HG02610 (cell line): ENCODE data around the gene BST1.
"Not testable (repeated sequence)": the region's sequence is repeated elsewhere in the genome, so short reads cannot be mapped to it uniquely, and the experiment has no call there.

Experiments used
- ATAC-seq: cut with Tn5 transposase; IDR thresholded peaks from one replicate; pipeline ENCODE4 v1.9.1; 2021; ENCODE audit warnings: mild to moderate bottlenecking, moderate library complexity; ENCODE audit not compliant: unreplicated experiment

Gene BST1

DNA sequence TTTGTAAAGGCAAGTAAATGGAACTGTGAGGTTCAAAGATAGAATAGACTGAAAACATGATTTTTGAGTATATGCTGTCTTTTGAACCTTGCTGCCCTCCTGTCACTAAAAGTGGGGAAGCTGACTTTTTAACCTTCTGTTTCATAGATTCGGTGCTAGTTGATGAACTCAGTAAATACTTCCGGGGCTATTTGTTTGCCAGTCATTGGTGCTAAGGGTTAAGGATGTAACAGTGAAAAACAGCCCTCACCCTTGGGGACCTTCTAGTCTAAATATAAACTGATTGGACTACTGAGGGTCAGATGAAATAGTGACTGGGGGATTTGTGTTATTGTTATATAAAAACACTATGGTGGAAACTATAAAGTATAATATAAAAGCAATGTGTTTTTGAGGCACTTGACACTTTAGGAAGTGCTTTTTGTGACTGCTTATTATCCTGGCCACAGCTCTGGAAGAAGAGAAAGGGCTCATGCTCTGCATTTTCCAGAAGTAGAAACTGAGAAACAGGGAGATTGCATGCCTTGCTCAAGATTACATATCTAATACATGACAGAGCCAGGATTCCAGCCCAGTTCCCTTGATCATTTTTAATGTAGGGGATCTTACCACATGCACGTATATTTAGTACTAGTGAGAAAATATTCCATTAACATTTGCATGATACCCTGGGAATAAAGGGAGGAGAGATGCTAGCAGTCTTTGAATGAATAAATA, 3.9 kb downstream of the BST1 start:
- no peak for ATAC-seq

DNA sequence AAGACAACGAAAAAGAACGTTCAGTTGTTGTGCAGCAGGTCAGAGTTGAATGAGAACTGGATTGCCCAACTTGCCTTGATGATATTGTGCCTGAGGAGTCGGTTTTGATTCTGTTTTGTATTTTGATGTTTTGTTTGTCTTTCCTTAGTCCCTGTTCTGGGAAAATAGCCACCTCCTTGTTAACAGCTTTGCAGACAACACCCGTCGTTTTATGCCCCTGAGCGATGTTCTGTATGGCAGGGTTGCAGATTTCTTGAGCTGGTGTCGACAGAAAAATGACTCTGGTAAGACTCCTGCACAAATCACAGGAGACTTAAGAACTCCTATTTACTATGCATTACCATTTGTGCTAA, 4.5 kb downstream of the BST1 start:
- ATAC-seq, result no peak

DNA sequence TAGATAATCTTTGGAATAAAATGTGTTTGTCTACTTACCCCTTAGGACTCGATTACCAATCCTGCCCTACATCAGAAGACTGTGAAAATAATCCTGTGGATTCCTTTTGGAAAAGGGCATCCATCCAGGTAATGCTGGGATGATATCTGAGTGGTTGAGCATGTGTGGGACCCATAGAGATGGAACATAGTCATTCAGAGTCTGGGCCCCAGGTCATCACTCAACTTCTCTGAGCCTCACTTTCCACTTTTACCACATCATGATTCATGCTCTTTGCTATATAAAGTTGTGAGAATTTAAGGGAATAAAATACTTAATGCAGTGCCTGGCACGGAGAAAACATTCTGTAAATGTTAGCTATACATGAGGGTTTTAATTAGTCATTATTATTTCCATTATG, 8.9 kb downstream of the BST1 start:
- ATAC-seq, result no peak

DNA sequence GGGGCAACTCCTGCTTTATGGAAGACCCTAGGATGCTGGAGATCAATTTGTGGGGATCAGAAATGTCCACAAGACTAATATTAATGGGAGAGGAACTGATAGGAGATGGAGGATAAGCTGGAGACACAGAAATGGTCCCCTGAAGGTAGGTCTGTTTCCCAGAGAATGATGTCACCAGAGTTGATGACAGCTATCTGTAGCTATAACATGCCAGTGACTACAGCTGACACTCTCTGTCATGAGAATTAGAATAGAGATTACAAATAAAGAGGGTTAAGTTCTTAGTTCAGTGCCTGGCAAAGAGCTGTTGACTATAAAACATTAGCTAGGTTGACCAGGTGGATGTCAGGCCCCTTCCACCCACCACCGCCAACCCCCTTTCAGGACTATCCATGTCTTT, 9.3 kb downstream of the BST1 start:
- no peak for ATAC-seq

DNA sequence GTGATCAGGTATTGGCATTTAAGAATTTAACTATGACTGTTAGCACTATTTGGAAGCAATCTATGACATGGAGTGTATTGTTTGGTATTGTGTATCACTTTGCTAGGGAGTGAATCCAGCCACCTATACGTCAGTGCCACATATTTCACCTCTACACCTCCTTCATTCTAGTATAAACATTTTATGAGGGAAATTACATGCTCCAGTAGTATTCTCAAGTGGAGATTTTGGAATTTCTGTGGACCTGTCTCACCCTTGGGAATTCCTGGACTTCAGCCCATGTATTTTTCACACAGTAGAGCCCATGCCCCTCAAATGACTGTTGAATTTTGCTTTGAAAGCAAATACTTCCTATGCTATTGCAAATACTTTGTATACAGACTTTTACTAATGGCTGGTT, 11.3 kb downstream of the BST1 start:
- no peak for ATAC-seq

DNA sequence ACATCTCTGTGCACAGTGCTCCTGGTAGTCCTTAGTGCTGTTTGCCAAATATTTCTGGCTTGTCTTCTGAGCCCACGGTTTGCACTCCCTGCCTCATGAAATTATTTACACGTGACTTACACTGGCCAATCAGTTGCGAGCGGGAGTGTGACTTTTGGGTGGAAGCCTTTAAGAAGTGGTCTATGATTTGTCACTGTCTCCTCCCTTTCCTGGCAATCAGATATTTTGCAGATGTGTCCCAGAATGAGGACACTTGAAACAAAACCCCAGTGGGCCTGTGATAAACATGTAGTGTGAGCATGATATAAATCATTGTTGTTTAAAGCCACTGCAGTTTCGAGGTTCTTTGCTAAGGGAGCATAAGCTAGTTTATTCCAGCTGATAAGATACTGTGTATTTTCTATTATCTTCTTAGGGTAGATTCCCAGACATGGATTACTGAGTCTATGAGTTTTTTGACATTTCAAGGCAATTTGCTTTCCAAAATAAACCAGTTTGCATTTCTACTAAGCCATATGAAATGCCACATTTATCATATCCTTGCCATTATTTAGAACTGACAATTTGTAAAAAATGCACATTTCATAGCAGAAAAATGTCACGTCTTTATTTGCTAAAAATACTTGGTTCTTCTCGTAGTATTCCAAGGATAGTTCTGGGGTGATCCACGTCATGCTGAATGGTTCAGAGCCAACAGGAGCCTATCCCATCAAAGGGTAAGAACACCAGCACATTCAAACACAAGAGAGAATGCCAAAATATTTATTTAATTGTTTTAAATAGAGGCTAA, 12.0 kb downstream of the BST1 start:
- ATAC-seq, result no peak

DNA sequence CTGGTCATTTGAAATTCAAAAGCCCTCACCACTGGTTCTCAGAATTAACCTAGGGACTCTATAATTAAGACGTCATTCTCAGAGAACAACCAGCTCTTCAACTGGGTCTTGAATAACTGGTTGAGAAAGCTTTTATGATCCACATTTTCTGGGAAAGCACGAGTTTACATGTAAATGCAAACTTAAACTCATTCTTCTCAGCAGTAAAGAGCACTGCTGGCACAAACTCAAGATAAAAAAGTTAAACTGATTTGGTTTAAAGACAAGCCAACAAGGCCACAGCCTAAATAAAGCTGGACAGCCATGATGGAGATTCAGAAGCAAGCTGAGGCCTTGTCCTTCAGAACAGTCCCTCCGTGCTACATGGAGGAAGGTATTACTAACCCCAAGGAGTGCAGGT, 13.2 kb downstream of the BST1 start:
- no peak for ATAC-seq

DNA sequence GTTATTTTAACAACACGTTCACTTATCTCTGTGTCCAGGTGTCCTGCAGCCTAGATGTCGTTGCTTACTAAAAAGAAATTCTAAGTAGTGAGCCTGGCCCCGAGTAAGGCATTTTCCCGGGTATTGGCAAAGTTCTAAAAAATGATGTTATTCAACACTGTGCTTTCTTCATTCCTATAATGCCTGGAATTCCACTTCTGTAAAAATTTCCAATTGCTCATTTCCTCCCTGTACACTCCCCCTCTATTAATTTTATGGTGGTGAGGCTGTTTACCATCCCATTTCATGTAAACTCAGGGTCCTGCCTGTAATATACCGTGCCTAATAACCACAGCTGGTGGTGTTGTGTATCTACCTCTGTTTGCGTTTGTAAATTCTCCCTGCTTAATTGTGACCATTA, 14.2 kb downstream of the BST1 start:
- no peak for ATAC-seq

DNA sequence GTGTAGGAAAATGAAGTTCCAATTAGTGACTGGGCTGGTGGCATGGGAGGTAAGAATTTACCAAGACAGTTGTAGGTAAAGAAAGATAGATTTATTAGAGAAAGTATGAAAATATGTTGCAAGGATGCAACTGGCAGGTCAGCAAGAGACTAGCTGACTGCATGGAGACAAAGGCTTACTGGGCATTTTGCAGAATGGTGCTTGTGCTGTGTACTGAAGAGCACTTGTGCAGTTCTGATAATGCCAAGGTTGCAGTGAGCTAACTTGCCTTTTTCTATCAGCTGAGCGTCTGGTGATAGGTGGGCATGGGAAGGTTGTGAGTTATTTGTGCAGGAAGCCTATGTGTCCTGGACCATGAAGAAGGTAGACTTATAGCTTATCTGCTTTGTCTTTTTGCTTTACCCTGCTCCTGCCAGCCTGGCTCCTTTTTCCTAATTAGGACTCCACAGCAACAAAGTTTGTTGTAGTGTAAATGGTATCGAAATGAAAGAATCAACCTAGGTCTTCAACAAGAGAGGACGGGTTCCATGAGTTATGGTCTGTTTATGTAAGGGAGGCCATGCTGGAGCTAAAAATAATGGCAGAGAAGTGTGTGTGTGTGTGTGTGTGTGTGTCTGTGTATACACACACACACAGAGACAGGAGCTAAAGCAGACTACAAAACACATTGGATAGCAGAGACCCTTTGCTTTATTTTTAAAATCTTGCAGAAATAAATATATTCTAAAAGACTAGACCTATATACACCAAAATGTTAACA, 15.0 kb downstream of the BST1 start:
- ATAC-seq, result no peak

DNA sequence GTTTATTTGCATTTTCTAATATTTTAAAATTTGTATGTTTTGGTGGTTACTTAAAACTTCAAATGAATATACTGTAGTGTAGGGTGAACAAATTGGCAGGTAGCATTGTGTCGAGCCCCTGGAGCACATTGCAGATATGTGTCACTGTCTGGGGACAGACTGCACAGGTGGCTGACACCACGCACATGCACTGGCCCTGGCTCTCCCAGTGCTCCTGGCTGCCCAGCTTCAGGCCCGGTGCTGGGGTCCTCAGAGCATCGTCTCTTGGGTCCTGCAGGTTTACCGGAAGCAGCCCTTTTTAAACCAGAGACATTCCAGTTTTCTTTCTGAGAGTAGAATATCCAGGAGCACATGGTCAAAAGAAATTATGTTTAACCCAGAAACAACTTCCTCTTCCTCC, 15.6 kb downstream of the BST1 start:
- ATAC-seq, result no peak

DNA sequence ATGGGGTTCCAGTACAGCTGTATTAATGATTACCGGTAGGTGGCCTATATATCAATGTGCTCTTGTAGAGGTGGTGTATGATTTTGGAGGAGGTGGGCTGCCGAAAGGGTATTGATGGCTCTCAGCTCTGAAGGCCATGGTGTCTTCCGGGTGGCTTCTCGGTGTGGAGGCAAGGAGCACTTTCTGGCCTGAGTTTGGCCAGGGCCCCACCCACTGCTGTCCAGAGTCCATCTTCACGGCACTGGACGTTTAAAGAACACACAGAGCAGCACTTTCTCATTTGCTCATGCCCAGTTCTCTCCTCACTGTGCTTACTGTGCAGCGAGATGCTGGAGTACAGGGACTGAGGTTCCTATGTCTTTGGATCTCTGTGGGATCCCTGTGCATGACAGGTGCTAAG, 16.1 kb downstream of the BST1 start:
- ATAC-seq, result no peak

DNA sequence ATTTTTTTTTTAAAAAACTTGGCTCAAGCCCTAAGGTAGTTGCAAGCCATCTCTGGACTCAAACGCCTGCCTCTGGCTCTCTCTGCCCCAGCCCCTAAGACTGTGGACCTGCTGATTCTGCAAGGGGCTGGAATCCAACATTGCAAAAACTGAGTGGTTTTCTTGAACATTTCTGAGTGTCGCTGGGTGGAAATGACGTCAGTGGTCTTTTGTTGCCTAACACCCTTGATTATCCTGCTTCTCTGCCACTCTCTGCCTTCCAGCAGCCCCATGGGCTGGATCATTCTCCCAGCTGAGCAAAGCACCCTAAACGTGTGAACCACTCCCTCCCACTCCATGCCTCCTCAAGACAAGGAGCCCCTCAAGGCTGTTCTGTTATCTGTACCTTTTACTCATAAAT, 16.6 kb downstream of the BST1 start:
- ATAC-seq, result no peak

DNA sequence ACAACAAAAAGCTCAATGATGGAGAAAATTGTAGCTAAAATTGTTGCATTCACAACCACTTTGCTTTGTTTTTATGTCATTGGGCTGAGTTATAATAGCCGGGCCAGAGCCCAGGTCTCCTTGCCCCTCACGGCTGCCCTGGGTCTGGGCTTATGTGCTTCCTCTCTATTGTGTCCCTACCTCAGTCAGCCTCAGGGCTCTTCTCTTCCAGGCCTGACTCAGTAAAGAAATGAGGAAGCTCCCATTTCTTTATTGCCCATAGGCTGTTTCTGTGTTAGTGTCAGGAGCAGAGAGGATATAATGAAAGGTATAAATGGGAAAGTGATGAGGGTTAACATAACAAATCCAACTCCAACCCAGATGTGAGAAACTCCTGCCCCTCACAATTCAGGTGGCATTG, 18.0 kb downstream of the BST1 start:
- ATAC-seq, result no peak

DNA sequence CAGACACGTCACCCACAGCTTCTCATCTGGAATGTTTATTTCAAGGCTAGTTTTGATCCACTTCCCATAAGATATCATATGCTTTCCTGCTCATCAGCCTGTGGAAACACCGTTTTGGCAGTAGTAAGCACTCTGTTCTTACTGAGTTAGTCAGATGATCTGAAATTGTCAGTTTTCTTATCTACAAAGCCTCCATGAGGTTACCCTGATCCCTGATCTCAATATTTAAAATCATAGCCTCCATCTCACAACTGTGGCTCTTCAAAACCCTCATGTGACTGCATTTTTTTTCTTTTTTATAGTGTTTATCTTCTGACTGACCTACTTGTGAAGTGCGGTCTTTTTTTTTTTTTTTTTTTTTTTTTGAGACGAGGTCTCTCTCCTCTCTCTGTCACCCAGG, 22.7 kb downstream of the BST1 start:
- ATAC-seq, result no peak

DNA sequence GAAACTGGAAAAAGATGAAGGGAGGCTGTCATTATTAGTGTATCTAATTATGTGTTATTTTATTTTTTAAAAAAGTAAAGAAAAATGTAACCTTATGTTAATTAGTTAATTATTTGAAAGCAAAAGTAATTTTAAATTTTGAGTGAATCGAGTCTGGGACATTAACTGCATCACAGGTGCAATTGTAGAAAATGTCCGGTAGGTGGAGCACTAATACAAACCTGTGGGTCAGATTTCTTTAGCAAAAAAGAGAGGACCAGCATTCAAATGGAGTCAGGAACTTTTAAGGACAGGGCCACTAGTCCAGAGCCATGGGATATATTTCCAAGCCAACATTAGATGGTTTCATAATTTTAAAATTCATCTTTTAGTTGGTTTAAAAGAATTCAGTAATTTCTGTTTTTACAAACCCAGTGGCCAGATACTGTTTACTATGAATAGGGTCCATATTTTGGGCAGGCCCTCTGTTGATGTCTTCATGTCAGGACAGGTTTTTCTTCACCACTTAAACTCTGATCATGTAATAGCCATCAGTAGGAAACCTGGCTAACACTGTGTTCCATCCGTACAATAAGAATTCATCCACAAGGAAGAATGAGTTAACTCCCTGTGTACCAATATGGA, 27.2 kb downstream of the BST1 start:
- ATAC-seq, result no peak

DNA sequence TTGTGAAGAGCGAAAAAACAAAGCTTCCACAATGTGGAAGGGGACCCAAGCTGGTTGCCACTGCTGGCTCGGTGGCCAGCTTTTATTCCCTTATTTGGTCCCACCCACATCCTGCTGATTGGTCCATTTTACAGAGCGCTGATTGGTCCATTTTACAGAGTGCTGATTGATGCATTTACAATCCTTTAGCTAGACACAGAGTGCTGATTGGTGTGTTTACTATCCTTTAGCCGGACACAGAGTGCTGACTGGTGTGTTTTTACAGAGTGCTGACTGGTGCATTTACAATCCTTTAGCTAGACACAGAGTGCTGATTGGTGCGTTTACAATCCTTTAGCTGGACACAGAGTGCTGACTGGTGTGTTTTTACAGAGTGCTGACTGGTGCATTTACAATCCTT, 30.2 kb downstream of the BST1 start:
- not testable (repeated sequence) for ATAC-seq

DNA sequence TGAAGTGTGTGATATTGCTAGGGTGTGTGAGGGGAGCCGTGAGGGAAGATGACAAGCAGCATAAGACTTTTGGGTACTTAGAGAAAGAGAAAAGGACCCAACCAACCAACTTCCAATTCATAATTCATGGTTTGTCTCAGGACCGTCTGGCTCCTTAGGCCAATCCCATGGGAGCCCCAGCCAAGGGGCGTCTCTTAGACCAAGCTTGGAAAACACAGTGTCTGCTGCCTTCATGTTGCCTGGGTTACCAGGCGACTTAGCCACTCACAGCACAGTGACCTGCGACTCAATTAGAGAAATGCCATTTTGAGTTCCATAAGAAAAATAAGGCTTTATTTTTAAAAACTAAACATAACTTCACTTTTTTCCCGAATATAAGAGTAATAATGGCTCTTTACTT, 32.7 kb downstream of the BST1 start:
- no peak for ATAC-seq

DNA sequence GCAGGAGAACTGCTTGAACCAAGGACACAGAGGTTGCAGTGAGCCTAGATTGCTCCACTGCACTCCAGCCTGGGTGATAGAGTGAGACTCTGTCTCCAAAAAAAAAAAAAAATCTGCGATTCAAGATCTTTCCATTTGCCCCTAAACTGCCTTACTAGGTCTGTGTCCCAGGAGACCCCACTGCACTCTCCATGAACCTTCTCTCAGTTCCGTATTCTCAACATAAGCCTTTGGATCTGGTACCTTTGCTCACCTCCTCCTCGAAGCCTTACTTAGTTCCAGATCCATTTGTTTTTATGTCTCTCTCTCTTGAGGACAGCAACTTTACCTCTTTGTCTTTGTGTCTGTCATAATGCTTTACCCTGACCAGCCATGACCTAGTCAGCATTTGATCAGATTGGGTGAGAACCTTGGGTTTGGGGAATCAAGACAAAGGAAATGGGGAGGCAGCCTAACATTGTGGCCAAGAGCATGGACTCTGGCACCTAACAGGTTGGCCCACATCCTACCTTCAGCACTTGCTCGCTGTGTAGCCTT, 33.7 kb downstream of the BST1 start:
- no peak for ATAC-seq

DNA sequence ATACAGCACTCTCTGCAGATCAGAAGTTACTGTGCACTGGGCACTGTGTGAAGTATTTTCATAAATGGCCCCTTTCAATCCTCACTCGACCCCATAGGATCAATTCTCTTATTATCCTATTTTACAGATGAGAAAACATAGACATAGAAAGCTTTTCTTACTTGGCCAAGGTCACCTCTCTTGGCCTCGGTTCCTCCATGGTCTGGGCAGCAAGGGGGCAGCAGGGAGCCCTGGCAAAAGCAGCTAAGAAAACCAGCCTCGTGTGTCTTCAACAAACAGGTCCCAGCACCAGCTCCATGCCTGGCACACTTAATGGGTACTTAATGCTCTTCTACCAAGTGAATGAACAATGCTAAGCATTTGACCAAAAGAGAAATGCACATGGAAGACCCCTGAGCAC, 34.4 kb downstream of the BST1 start:
- ATAC-seq, result no peak

DNA sequence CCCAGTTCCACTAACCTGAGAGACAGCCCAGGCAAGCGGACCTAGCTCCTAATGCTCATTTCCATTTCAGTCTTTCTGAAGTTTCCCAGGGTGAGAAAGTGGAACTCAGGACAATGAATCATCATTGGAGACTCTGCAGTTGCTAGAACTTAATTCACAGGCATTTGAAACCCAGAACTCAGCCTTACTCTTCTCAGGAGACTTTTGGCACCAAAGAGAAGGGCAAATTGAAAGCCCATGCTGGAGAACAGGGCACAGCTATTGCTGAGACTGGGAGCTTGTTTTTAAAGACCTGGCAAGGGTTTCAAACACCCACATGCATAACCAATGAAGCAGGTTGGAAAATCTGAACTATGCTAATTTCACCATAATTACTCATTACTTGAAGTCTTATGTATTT, 36.0 kb downstream of the BST1 start:
- no peak for ATAC-seq

DNA sequence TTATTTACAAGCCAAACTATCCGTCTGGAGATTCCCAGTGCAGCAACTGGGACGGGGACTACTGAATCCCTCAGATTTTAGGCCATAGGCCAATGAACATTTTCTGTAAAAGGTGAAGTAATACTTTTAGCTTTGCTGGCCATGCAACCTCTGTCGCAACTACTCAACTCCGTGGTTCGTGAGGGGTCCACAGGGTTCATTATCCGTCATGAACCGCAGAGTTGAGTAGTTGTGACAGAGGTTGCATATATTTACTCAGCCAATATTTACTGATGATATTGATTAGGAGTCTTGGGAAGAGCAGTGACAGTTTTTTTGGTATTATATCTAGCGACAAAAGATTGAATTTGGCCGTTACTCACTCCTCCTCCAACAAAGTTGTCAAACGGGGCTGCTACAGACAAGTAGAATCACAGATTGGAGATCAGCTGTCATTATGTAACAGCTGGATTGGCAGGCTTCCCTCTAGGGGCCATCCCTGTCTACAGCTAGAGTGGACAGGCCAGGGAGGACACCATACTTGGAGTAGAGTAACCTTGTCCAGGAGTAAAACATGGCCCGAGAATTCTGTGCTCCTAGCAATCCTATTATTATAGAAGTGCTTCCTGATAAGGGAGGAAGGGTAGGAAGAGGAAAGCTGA, 38.0 kb downstream of the BST1 start:
- ATAC-seq, result no peak
